ENCODE results near the gene SETDB2.
A peak's percentile ranks its signal among the peaks of the same experiment; 100 is the strongest.

The SETDB2 gene

GRCh38 chr13:49466292-49466838 is 22.3 kb downstream of the SETDB2 start:
- DNase-seq (ENCODE audit: low read depth, low spot score), result no peak

GRCh38 chr13:49472186-49472585 is 28.1 kb downstream of the SETDB2 start:
- no peak for DNase-seq (ENCODE audit: low read depth, low spot score)

- no peak for DNase-seq (ENCODE audit: low read depth, low spot score)
Measured at GRCh38 chr13:49476529-49476928, 32.5 kb downstream of the SETDB2 start.

- DNase-seq (ENCODE audit: low read depth, low spot score), result no peak
Measured at GRCh38 chr13:49481788-49482187, 37.7 kb downstream of the SETDB2 start.

GRCh38 chr13:49488563-49488962 is 44.5 kb downstream of the SETDB2 start:
- DNase-seq (ENCODE audit: low read depth, low spot score), result no peak

GRCh38 chr13:49494645-49495044 is 50.6 kb downstream of the SETDB2 start:
- DNase-seq (ENCODE audit: low read depth, low spot score), result no peak

- peak; percentile 71 for DNase-seq (ENCODE audit: low read depth, low spot score)
Measured at GRCh38 chr13:49495783-49496762, 52.0 kb downstream of the SETDB2 start, which contains the start of gene PHF11. TSS of gene PHF11 (plus strand) at chr13:49495953. CDS start at chr13:49496002, 49 bp downstream.

GRCh38 chr13:49496837-49497236 is 52.8 kb downstream of the SETDB2 start:
- peak; percentile 26 for DNase-seq (ENCODE audit: low read depth, low spot score)

GRCh38 chr13:49497272-49497671 is 53.2 kb downstream of the SETDB2 start:
- no peak for DNase-seq (ENCODE audit: low read depth, low spot score)

- no peak for DNase-seq (ENCODE audit: low read depth, low spot score)
Measured at GRCh38 chr13:49498206-49498605, 54.1 kb downstream of the SETDB2 start.

GRCh38 chr13:49499889-49500660 is 56.0 kb downstream of the SETDB2 start:
- no peak for DNase-seq (ENCODE audit: low read depth, low spot score)

GRCh38 chr13:49502954-49503353 is 58.9 kb downstream of the SETDB2 start:
- no peak for DNase-seq (ENCODE audit: low read depth, low spot score)

- no peak for DNase-seq (ENCODE audit: low read depth, low spot score)
Measured at GRCh38 chr13:49503951-49504350, 59.9 kb downstream of the SETDB2 start.

GRCh38 chr13:49512578-49512977 is 68.5 kb downstream of the SETDB2 start:
- no peak for DNase-seq (ENCODE audit: low read depth, low spot score)

- DNase-seq (ENCODE audit: low read depth, low spot score), result no peak
Measured at GRCh38 chr13:49516467-49516866, 72.4 kb downstream of the SETDB2 start.

- no peak for DNase-seq (ENCODE audit: low read depth, low spot score)
Measured at GRCh38 chr13:49517461-49517860, 73.4 kb downstream of the SETDB2 start.

- no peak for DNase-seq (ENCODE audit: low read depth, low spot score)
Measured at GRCh38 chr13:49521224-49521623, 77.2 kb downstream of the SETDB2 start.

GRCh38 chr13:49524740-49525501 is 80.8 kb downstream of the SETDB2 start:
- DNase-seq (ENCODE audit: low read depth, low spot score), result no peak

GRCh38 chr13:49527123-49527522 is 83.0 kb downstream of the SETDB2 start:
- DNase-seq (ENCODE audit: low read depth, low spot score), result no peak

- no peak for DNase-seq (ENCODE audit: low read depth, low spot score)
Measured at GRCh38 chr13:49528161-49528560, 84.1 kb downstream of the SETDB2 start.

- DNase-seq (ENCODE audit: low read depth, low spot score), result no peak
Measured at GRCh38 chr13:49530457-49530856, 86.4 kb downstream of the SETDB2 start.

Data from activated CD4-positive, CD25-positive, alpha-beta regulatory T cell treated with anti-CD3 and anti-CD28 coated beads, Interleukin-2, amount 50 U/mL, for 16 hours (primary cell).